Trophoblast cell (in vitro differentiated cells and primary cell): ENCODE measurements around the gene PRRX2.

Experiments used
- DNase-seq, 2 donors: peaks; one replicate each; pipeline ENCODE4 v3.0.0-alpha.2; 2016
- H2AFZ ChIP-seq: 2 replicates; pipeline ENCODE4 v1.6.1; 2013; ENCODE audit warnings: low read length, moderate library complexity, mild to moderate bottlenecking; ENCODE audit not compliant: insufficient read depth, poor library complexity
- H2AK5ac ChIP-seq: 2 replicates; pipeline ENCODE4 v1.6.1; 2013; ENCODE audit warnings: mild to moderate bottlenecking, low read length
- H2BK120ac ChIP-seq: 2 replicates; pipeline ENCODE4 v1.6.1; 2013; ENCODE audit warnings: low read length, mild to moderate bottlenecking, moderate library complexity; ENCODE audit not compliant: insufficient read depth, poor library complexity
- H2BK12ac ChIP-seq: 2 replicates; pipeline ENCODE4 v1.6.1; 2013; ENCODE audit warnings: mild to moderate bottlenecking, low read length, moderate library complexity
- H2BK5ac ChIP-seq: 2 replicates; pipeline ENCODE4 v1.6.1; 2013; ENCODE audit warnings: low read length, low read depth, moderate library complexity, mild to moderate bottlenecking; ENCODE audit not compliant: poor library complexity
- H3K14ac ChIP-seq: 2 replicates; pipeline ENCODE4 v1.6.1; 2013; ENCODE audit warnings: mild to moderate bottlenecking, low read length
- H3K18ac ChIP-seq: 2 replicates; pipeline ENCODE4 v1.6.1; 2013; ENCODE audit warnings: mild to moderate bottlenecking, low read length
- H3K23ac ChIP-seq: 2 replicates; pipeline ENCODE4 v1.6.1; 2013; ENCODE audit warnings: low read length
- H3K27ac ChIP-seq: 2 replicates; pipeline ENCODE4 v1.5.1; 2013; ENCODE audit warnings: low read depth, mild to moderate bottlenecking, inconsistent platforms, low read length, moderate library complexity
- H3K27me3 ChIP-seq: 2 replicates; pipeline ENCODE4 v1.6.1; 2013; ENCODE audit warnings: inconsistent platforms, mild to moderate bottlenecking, low read length, moderate library complexity; ENCODE audit not compliant: insufficient read depth
- H3K36me3 ChIP-seq, 2 experiments: 1 replicate in 1 of 2; 2 replicates in 1 of 2; pipeline ENCODE4 v1.6.1; 2013; ENCODE audit warnings: low read length in 2 of 2, mild to moderate bottlenecking in 2 of 2, moderate library complexity in 1 of 2; ENCODE audit not compliant: insufficient read depth in 2 of 2, control insufficient read depth in 1 of 2
- H3K4ac ChIP-seq: 2 replicates; pipeline ENCODE4 v1.6.1; 2013; ENCODE audit warnings: low read depth, mild to moderate bottlenecking, low read length, moderate library complexity
- H3K4me1 ChIP-seq, 2 experiments: 1 replicate in 1 of 2; 2 replicates in 1 of 2; pipeline ENCODE4 v1.6.1; 2013; ENCODE audit warnings: low read length in 2 of 2, mild to moderate bottlenecking in 2 of 2, moderate library complexity in 1 of 2; ENCODE audit not compliant: insufficient read depth in 2 of 2, control insufficient read depth in 1 of 2
- H3K4me2 ChIP-seq: 2 replicates; pipeline ENCODE4 v1.6.1; 2013; ENCODE audit warnings: inconsistent platforms, mild to moderate bottlenecking, low read length, moderate library complexity
- H3K4me3 ChIP-seq: 2 replicates; pipeline ENCODE4 v1.5.1; 2013; ENCODE audit warnings: mild to moderate bottlenecking, low read depth, low read length, inconsistent platforms
- H3K79me1 ChIP-seq: one replicate; pipeline ENCODE4 v1.6.1; 2013; ENCODE audit warnings: low read length
- H3K79me2 ChIP-seq: 2 replicates; pipeline ENCODE4 v1.6.1; 2013; ENCODE audit warnings: low read length, mild to moderate bottlenecking; ENCODE audit not compliant: control insufficient read depth, insufficient read depth, poor library complexity
- H3K9ac ChIP-seq: 2 replicates; pipeline ENCODE4 v1.6.1; 2013; ENCODE audit warnings: mild to moderate bottlenecking, low read length
- H3K9me3 ChIP-seq: 2 replicates; pipeline ENCODE4 v1.6.1; 2013; ENCODE audit warnings: low read depth, mild to moderate bottlenecking, control low read depth, inconsistent platforms, low read length; ENCODE audit not compliant: insufficient read depth
- H4K12ac ChIP-seq: 2 replicates; pipeline ENCODE4 v1.6.1; 2013; ENCODE audit warnings: low read depth, mild to moderate bottlenecking, low read length, moderate library complexity
- H4K8ac ChIP-seq: 2 replicates; pipeline ENCODE4 v1.6.1; 2013; ENCODE audit warnings: low read depth, mild to moderate bottlenecking, low read length, moderate library complexity
- H4K91ac ChIP-seq: one replicate; pipeline ENCODE4 v1.6.1; 2013; ENCODE audit warnings: low read depth, mild to moderate bottlenecking, low read length, moderate library complexity
- WGBS: extraction: QIAGEN DNeasy Blood & Tissue Kit; methylation state at CpG from one replicate; pipeline ENCODE4 v1.1.7; 2013; ENCODE audit warnings: missing lambda C conversion rate; ENCODE audit not compliant: insufficient read length, insufficient coverage; ENCODE audit errors: extremely low coverage; 5-methylcytosine and 5-hydroxymethylcytosine counted together

The PRRX2 gene

DNA sequence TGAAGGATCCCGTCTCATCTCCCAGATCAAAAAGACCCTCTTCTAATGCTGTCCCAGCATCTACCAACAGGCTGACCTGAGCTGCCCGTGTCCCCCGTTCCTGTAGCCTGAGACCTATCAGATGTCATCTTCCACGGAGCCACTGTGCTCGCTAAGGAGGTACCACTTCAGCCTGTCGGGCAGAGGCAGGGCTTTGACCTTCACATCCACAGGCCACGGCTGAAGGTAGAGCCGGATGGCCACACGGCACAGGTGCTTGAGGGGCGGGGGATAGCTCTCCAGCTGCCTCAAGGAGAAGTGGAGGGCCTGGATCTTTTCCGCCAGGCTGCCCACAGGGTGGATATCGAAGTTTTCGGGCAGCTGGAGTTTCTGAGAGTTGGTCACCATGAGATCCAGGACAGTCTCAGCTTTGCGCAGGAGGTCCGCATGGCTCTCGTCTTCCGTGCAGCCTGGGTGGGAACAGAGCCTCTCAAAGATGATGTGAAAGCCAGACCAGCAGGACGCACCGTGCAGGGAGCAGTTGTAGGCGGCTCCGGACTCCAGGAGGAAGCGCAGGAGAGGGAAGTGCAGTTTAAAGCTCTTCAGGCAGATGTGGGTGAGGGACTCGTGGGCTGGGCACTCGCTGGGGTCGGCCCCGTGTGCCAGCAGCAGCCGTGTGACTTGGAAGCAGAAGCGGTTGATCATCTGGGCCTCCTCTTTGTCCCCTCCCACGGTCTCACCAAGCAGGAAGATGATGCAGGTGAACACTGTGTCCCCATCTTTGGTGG, 27.6 kb upstream of the PRRX2 start:
- Histone ChIP-seq H3K9me3 (no peaks in the 10 kb centered on the region), H3K27me3 (no peaks in the 10 kb centered on the region), H3K9ac (no peak overlapping the region), H2AFZ (no peak overlapping the region), H3K79me2 (peaks cover 10% of the 10 kb centered on the region), H3K4ac (no peak overlapping the region), H3K4me1 (peaks cover 8 to 10% of the 10 kb centered on the region in 2 experiments), H3K36me3 (peaks cover 59 to 66% of the 10 kb centered on the region in 2 experiments), H3K14ac (no peak overlapping the region), H3K27ac (no peak overlapping the region), H4K91ac (no peak overlapping the region), H3K4me2 (no peak overlapping the region), H2BK12ac (no peak overlapping the region), H3K23ac (no peak overlapping the region), H2BK120ac (no peak overlapping the region), H2AK5ac (no peak overlapping the region), H3K18ac (no peak overlapping the region), H2BK5ac (no peak overlapping the region), H3K79me1 (peaks cover 4% of the 10 kb centered on the region), H3K4me3 (no peak overlapping the region), H4K8ac (no peak overlapping the region), H4K12ac (no peak overlapping the region)
- WGBS, result no CpG with 5 or more reads among the region's 29 CpGs
- DNase-seq, result no peak

DNA sequence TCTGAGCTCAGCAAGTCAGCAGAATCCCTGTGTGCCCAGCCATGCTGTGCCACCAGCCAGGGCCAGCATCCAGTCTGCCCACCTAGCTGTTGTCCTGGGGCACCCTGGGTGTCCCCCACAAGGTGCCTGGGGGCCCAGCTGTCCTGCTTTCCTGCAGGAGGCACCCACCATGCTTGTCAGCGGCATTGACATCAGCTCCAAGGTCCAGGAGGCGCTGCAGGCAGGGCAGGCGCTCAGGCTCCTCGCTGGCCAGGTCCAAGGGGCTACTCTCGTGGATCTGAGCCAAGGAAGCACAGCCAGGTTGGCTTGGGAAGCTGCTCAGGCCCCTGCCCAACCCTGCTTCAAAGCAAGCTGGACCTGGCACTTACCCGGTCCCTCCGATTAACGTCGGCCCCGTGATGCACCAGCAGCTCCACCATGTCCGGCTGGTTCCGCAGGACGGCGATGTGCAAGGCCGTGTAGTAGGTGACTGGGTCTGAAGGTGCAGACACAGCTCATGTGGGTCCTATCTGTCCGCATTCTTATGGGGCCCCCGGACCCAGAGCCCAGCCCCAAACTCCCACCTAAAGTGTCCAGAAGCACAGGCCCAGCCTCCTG, 26.3 kb upstream of the PRRX2 start:
- H3K9me3 ChIP-seq, result no peaks in the 10 kb centered on the region
- H2AFZ ChIP-seq, result no peak overlapping the region
- H3K4me2 ChIP-seq, result no peak overlapping the region
- no peak overlapping the region for H4K91ac ChIP-seq
- H4K8ac ChIP-seq, result no peak overlapping the region
- H3K79me2 ChIP-seq, result peaks cover 10% of the 10 kb centered on the region
- no peak overlapping the region for H2AK5ac ChIP-seq
- H3K27ac ChIP-seq, result no peak overlapping the region
- peaks cover 8 to 10% of the 10 kb centered on the region in 2 experiments for H3K4me1 ChIP-seq
- H2BK12ac ChIP-seq, result no peak overlapping the region
- no peak for DNase-seq
- H3K9ac ChIP-seq, result no peak overlapping the region
- H3K14ac ChIP-seq, result no peak overlapping the region
- peak overlapping the region; percentile 8 for H3K4me3 ChIP-seq
- no peak overlapping the region for H3K23ac ChIP-seq
- peaks cover 4% of the 10 kb centered on the region for H3K79me1 ChIP-seq
- no peak overlapping the region for H3K4ac ChIP-seq
- WGBS, result no CpG with 5 or more reads among the region's 17 CpGs
- no peak overlapping the region for H2BK120ac ChIP-seq
- no peak overlapping the region for H4K12ac ChIP-seq
- H2BK5ac ChIP-seq, result no peak overlapping the region
- no peaks in the 10 kb centered on the region for H3K27me3 ChIP-seq
- H3K18ac ChIP-seq, result no peak overlapping the region
- peaks cover 46 to 54% of the 10 kb centered on the region in 2 experiments for H3K36me3 ChIP-seq

DNA sequence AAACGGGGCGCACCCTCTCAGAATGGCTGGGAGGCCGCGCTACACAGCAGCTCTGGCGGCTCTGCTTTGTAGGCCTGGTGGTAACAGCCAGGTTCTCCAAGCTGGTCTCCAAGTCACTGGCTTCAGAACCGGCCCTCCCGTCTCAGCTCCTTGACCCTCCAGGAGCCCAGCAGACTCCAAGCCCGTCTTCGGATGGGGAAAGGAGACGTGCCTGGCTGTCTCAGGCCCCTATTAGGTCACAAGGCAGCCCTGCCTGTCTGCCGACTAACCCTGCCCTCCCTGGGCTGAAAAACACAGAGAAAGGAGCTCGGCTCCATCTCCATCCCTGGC, 25.7 kb upstream of the PRRX2 start:
- H2BK5ac ChIP-seq, result no peak overlapping the region
- H3K27me3 ChIP-seq, result no peaks in the 10 kb centered on the region
- no peak overlapping the region for H3K4me3 ChIP-seq
- DNase-seq, result no peak
- H4K12ac ChIP-seq, result no peak overlapping the region
- H2AFZ ChIP-seq, result no peak overlapping the region
- H3K23ac ChIP-seq, result no peak overlapping the region
- H3K36me3 ChIP-seq, result peaks cover 42 to 49% of the 10 kb centered on the region in 2 experiments
- no peak overlapping the region for H3K27ac ChIP-seq
- H3K79me2 ChIP-seq, result peaks cover 10% of the 10 kb centered on the region
- H3K4me1 ChIP-seq, result peaks cover 8 to 10% of the 10 kb centered on the region in 2 experiments
- no peak overlapping the region for H4K8ac ChIP-seq
- whole genome bisulfite sequencing, result no CpG with 5 or more reads among the region's 12 CpGs
- H4K91ac ChIP-seq, result no peak overlapping the region
- no peak overlapping the region for H3K18ac ChIP-seq
- no peak overlapping the region for H3K14ac ChIP-seq
- H2AK5ac ChIP-seq, result no peak overlapping the region
- H3K4me2 ChIP-seq, result no peak overlapping the region
- H3K9ac ChIP-seq, result no peak overlapping the region
- H3K79me1 ChIP-seq, result peaks cover 4% of the 10 kb centered on the region
- no peaks in the 10 kb centered on the region for H3K9me3 ChIP-seq
- no peak overlapping the region for H2BK12ac ChIP-seq
- no peak overlapping the region for H3K4ac ChIP-seq
- no peak overlapping the region for H2BK120ac ChIP-seq

DNA sequence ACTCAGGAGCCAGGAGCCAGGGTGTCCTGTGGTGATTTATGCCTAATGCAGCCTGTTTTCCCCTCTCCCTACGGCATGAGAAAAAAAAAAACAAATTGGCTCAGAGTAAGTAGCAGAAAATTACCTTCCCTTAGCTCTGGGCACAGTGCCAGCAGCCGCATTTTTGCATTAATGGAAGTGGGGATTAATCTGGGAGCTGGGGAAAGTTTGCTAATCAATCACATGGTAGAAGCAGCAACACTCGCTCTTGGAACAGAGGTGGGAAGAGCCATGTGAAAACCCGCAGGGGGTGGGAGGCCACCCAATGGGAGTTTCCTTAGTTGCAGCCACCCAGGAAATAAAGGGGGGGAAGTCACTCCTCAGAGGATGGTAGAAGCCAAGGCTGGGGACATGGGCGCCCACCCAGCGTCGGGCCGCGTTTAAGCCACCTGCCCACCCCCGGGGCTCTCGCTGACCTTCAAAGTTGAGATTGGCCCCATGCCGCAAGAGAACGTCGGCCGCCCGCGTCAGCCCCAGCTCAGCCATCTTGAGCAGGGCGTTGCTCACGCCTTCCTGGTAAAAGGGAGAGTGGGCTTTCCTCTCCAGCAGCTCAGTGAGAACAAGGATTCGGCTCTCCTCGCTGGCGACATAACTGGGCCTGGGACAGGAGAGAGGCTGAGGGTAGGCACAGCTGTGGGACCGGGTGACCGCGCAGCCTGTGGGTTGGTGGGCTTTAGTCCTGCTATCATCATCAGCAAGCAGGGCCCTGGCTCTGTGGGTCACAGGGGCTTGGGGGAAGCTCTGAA, 25.2 kb upstream of the PRRX2 start:
- no CpG with 5 or more reads among the region's 25 CpGs for WGBS
- peaks cover 10% of the 10 kb centered on the region for H3K79me2 ChIP-seq

More for the DNA sequence above, 25.2 kb upstream of the PRRX2 start:
- Histone ChIP-seq H3K27me3 (no peaks in the 10 kb centered on the region), H3K4ac (peak overlapping the region; percentile 21), H2AK5ac (no peak overlapping the region), H2BK5ac (no peak overlapping the region), H3K36me3 (peaks cover 36 to 43% of the 10 kb centered on the region in 2 experiments), H3K18ac (no peak overlapping the region), H3K9me3 (no peaks in the 10 kb centered on the region), H3K23ac (no peak overlapping the region), H3K4me1 (peaks cover 8 to 10% of the 10 kb centered on the region in 2 experiments), H3K4me2 (peak overlapping the region; percentile 97), H4K91ac (no peak overlapping the region), H3K4me3 (no peak overlapping the region), H3K27ac (no peak overlapping the region), H2AFZ (no peak overlapping the region), H2BK12ac (no peak overlapping the region), H4K12ac (no peak overlapping the region), H2BK120ac (no peak overlapping the region), H4K8ac (no peak overlapping the region), H3K9ac (no peak overlapping the region), H3K79me1 (peaks cover 4% of the 10 kb centered on the region), H3K14ac (no peak overlapping the region)
- DNase-seq, result no peak
